H9 (cell line): ENCODE measurements around the gene PAX6. TPM values are rescaled to one million over a fixed set of nuclear protein-coding genes. Genes with fewer than 3 reads are reported as not detected.

Experiments used
- DNase-seq: peaks from one replicate; pipeline ENCODE4 v3.0.0-alpha.2; 2017
- H2AFZ ChIP-seq: one replicate; pipeline ENCODE4 v1.6.1; 2013; ENCODE audit warnings: mild to moderate bottlenecking, low read length, control low read depth, moderate library complexity
- H2AK5ac ChIP-seq: 2 replicates; pipeline ENCODE4 v1.6.1; 2013; ENCODE audit warnings: low read length, control low read depth, mixed read lengths; ENCODE audit not compliant: insufficient read length
- H2BK120ac ChIP-seq: one replicate; pipeline ENCODE4 v1.6.1; 2013; ENCODE audit warnings: low read depth, mild to moderate bottlenecking, low read length, control low read depth, inconsistent platforms; ENCODE audit not compliant: poor library complexity, severe bottlenecking
- H2BK12ac ChIP-seq: 2 replicates; pipeline ENCODE4 v1.6.1; 2013; ENCODE audit warnings: low read length, control low read depth, mixed read lengths, low read depth; ENCODE audit not compliant: insufficient read length
- H2BK15ac ChIP-seq: 2 replicates; pipeline ENCODE4 v1.6.1; 2013; ENCODE audit warnings: low read depth, low read length, control low read depth
- H2BK20ac ChIP-seq: one replicate; pipeline ENCODE4 v1.6.1; 2013; ENCODE audit warnings: low read depth, mild to moderate bottlenecking, low read length, control low read depth, inconsistent platforms; ENCODE audit not compliant: poor library complexity, severe bottlenecking
- H2BK5ac ChIP-seq: 2 replicates; pipeline ENCODE4 v1.6.1; 2013; ENCODE audit warnings: low read length, control low read depth, mixed read lengths; ENCODE audit not compliant: insufficient read length
- H3K14ac ChIP-seq: 2 replicates; pipeline ENCODE4 v1.6.1; 2013; ENCODE audit warnings: low read length, control low read depth; ENCODE audit not compliant: insufficient read depth
- H3K18ac ChIP-seq: 2 replicates; pipeline ENCODE4 v1.6.1; 2013; ENCODE audit warnings: low read depth, mild to moderate bottlenecking, mixed read lengths, low read length, control low read depth; ENCODE audit not compliant: insufficient read length
- H3K23ac ChIP-seq: 2 replicates; pipeline ENCODE4 v1.6.1; 2013; ENCODE audit warnings: low read length, control low read depth, mixed read lengths, low read depth; ENCODE audit not compliant: insufficient read length
- H3K23me2 ChIP-seq: 2 replicates; pipeline ENCODE4 v1.6.1; 2013; ENCODE audit warnings: low read depth, mild to moderate bottlenecking, mixed read lengths, low read length, control low read depth; ENCODE audit not compliant: insufficient read length, poor library complexity, severe bottlenecking
- H3K27ac ChIP-seq: 2 replicates; pipeline ENCODE4 v1.5.1; 2013; ENCODE audit warnings: low read length, control low read depth, mixed read lengths, low read depth; ENCODE audit not compliant: insufficient read length
- H3K27me3 ChIP-seq: 2 replicates; pipeline ENCODE4 v1.6.1; 2013; ENCODE audit warnings: low read length, control low read depth, inconsistent platforms; ENCODE audit not compliant: insufficient read depth
- H3K4ac ChIP-seq: 2 replicates; pipeline ENCODE4 v1.6.1; 2013; ENCODE audit warnings: low read depth, mild to moderate bottlenecking, control low read depth, inconsistent platforms, low read length, moderate library complexity
- H3K4me1 ChIP-seq: 2 replicates; pipeline ENCODE4 v1.6.1; 2013; ENCODE audit warnings: low read length, control low read depth, inconsistent platforms; ENCODE audit not compliant: insufficient read depth
- H3K4me2 ChIP-seq: 2 replicates; pipeline ENCODE4 v1.6.1; 2013; ENCODE audit warnings: low read length, control low read depth, mixed read lengths; ENCODE audit not compliant: insufficient read length, insufficient read depth
- H3K56ac ChIP-seq: 2 replicates; pipeline ENCODE4 v1.6.1; 2013; ENCODE audit warnings: low read depth, mild to moderate bottlenecking, mixed read lengths, low read length, control low read depth; ENCODE audit not compliant: insufficient read length
- H3K79me1 ChIP-seq: 2 replicates; pipeline ENCODE4 v1.6.1; 2013; ENCODE audit warnings: low read depth, mild to moderate bottlenecking, moderate library complexity, low read length, control low read depth, inconsistent platforms; ENCODE audit not compliant: insufficient read depth, poor library complexity, severe bottlenecking
- H3K79me2 ChIP-seq: 2 replicates; pipeline ENCODE4 v1.6.1; 2013; ENCODE audit warnings: low read length, control low read depth, inconsistent platforms; ENCODE audit not compliant: insufficient read depth
- H3K9ac ChIP-seq: 2 replicates; pipeline ENCODE4 v1.6.1; 2013; ENCODE audit warnings: low read length, control low read depth, mixed read lengths; ENCODE audit not compliant: insufficient read length; ENCODE audit errors: extremely low read depth
- H3K9me3 ChIP-seq: one replicate; pipeline ENCODE4 v1.6.1; 2013; ENCODE audit warnings: low read depth, low read length, inconsistent platforms; ENCODE audit not compliant: control insufficient read depth
- H3T11ph ChIP-seq: one replicate; pipeline ENCODE4 v1.6.1; 2013; ENCODE audit warnings: mild to moderate bottlenecking, low read length, control low read depth, inconsistent platforms
- H4K20me1 ChIP-seq: one replicate; pipeline ENCODE4 v1.6.1; 2013; ENCODE audit not compliant: control insufficient read depth, insufficient read length, insufficient read depth
- H4K5ac ChIP-seq: 2 replicates; pipeline ENCODE4 v1.6.1; 2013; ENCODE audit warnings: low read depth, mild to moderate bottlenecking, mixed read lengths, low read length, control low read depth; ENCODE audit not compliant: insufficient read length
- H4K8ac ChIP-seq: replicated peaks from 2 replicates; pipeline ENCODE4 v1.6.1; 2013; ENCODE audit warnings: low read length, control low read depth, mixed read lengths, low read depth; ENCODE audit not compliant: insufficient read length
- H4K91ac ChIP-seq: 2 replicates; pipeline ENCODE4 v1.6.1; 2013; ENCODE audit warnings: low read depth, mild to moderate bottlenecking, moderate library complexity, mixed read lengths, low read length, control low read depth; ENCODE audit not compliant: insufficient read length
- H3K27ac Mint-ChIP-seq, 3 experiments: 2 replicates in 2 of 3; 3 replicates in 1 of 3; pipeline ENCODE4 v1.8.0; 2020 to 2021; ENCODE audit warnings: mixed read lengths in 3 of 3, mild to moderate bottlenecking in 1 of 3, moderate library complexity in 1 of 3
- H3K27me3 Mint-ChIP-seq: 2 replicates; pipeline ENCODE4 v1.8.0; 2021; ENCODE audit warnings: low read depth, mild to moderate bottlenecking, moderate library complexity, mixed read lengths
- H3K36me3 Mint-ChIP-seq, 3 experiments: 2 replicates in 2 of 3; 3 replicates in 1 of 3; pipeline ENCODE4 v1.8.0; 2020 to 2021; ENCODE audit warnings: low read depth in 3 of 3, mixed read lengths in 3 of 3; ENCODE audit not compliant: insufficient read depth in 1 of 3
- H3K4me1 Mint-ChIP-seq, 2 experiments: 2 replicates each; pipeline ENCODE4 v1.8.0; 2020; ENCODE audit warnings: mixed read lengths in 2 of 2
- H3K4me3 Mint-ChIP-seq, 2 experiments: 2 replicates in 1 of 2; 3 replicates in 1 of 2; pipeline ENCODE4 v1.8.0; 2020 to 2021; ENCODE audit warnings: mild to moderate bottlenecking in 2 of 2, mixed read lengths in 2 of 2, moderate library complexity in 1 of 2
- H3K9me3 Mint-ChIP-seq, 2 experiments: 2 replicates in 1 of 2; 3 replicates in 1 of 2; pipeline ENCODE4 v1.8.0; 2020; ENCODE audit warnings: mild to moderate bottlenecking in 2 of 2, mixed read lengths in 2 of 2, moderate library complexity in 1 of 2
- CTCF ChIP-seq: fragments of 200-600 bp; sonication (generic); conservative IDR thresholded peaks from 3 replicates; pipeline ENCODE4 v1.8.0; 2021; ENCODE audit warnings: antibody characterized with exemption, mild to moderate bottlenecking
- WGBS: extraction: QIAGEN DNeasy Blood & Tissue Kit; methylation state at CpG from one replicate; pipeline ENCODE4 v1.1.7; 2013; ENCODE audit warnings: missing lambda C conversion rate, low lambda C conversion rate, mixed read lengths; ENCODE audit not compliant: insufficient read length; ENCODE audit errors: extremely low coverage; 5-methylcytosine and 5-hydroxymethylcytosine counted together
- total RNA-seq: library from RNA; stranded (reverse); gene quantifications from 2 replicates; pipeline ENCODE4 v1.2.1, GENCODE V29; 2021

PAX6 gene
- total RNA-seq, 1 experiment from 2014 or later: not detected

GRCh38 chr11:31823644-31824331 is 12.7 kb upstream of the PAX6 start:
- peaks cover 99% of the 10 kb centered on the region for H3K27me3 Mint-ChIP-seq
- Histone ChIP-seq H4K20me1 (peaks cover 3% of the 10 kb centered on the region), H3K9me3 (no peaks in the 10 kb centered on the region), H3K27me3 (peaks cover 77% of the 10 kb centered on the region), H3K4ac (no peak overlapping the region), H2BK20ac (no peak overlapping the region), H3K79me2 (no peaks in the 10 kb centered on the region), H3K27ac (no peak overlapping the region), H4K91ac (no peak overlapping the region), H3K4me1 (no peaks in the 10 kb centered on the region; the same call in 1 of the 2 replicates), H3K14ac (peak overlapping the region; percentile 0; the same call in 1 of the 2 replicates), H4K8ac (no peak overlapping the region), H2AK5ac (no peak overlapping the region), H2BK5ac (no peak overlapping the region), H3K4me2 (peak overlapping the region; percentile 9), H3K23ac (no peak overlapping the region), H3K23me2 (peaks cover 23% of the 10 kb centered on the region), H2AFZ (no peak overlapping the region), H2BK12ac (no peak overlapping the region), H3T11ph (no peak overlapping the region), H2BK15ac (no peak overlapping the region), H4K5ac (no peak overlapping the region), H3K9ac (no peak overlapping the region), H3K56ac (no peak overlapping the region), H3K79me1 (no peaks in the 10 kb centered on the region), H3K18ac (no peak overlapping the region), H2BK120ac (no peak overlapping the region)
- peaks cover 56 to 74% of the 10 kb centered on the region in 2 experiments for H3K4me1 Mint-ChIP-seq
- peaks cover 0 to 5% of the 10 kb centered on the region in 2 experiments; a peak in 1 of 5 replicates for H3K9me3 Mint-ChIP-seq
- DNase-seq: peak; percentile 68
- peak overlapping the region; percentile 16 to 67; a peak in 4 of 5 replicates for H3K4me3 Mint-ChIP-seq
- TF ChIP-seq CTCF: no peak
- H3K27ac Mint-ChIP-seq: peak overlapping the region in 1 of 3 experiments; percentile 84; a peak in 1 of 7 replicates
- WGBS: no CpG with 5 or more reads among the region's 24 CpGs
- H3K36me3 Mint-ChIP-seq: no peaks in the 10 kb centered on the region; a peak in 1 of 7 replicates
